HL-60/S4 treated with retinoic acid at 250 ng/mL for 4 days and 3 days (cell line): ENCODE data around the gene B4GAT1.
"Not testable (repeated sequence)": the region's sequence is repeated elsewhere in the genome, so short reads cannot be mapped to it uniquely, and the experiment has no call there.

Experiments
- in situ Hi-C: fragments of 300-500 bp; cut with MboI; formaldehyde crosslinking; loops from 2 replicates; pipeline ENCODE4 v1.7.0; 2022; ENCODE audit warnings: low sequenced_read_pairs

The B4GAT1 gene

GRCh38 chr11:66326261-66327111, 20.9 kb downstream of the B4GAT1 start:
- in situ Hi-C loops: no loop called here

- in situ Hi-C loops: no loop called here
Observed at GRCh38 chr11:66325263-66325671, 22.2 kb downstream of the B4GAT1 start.

GRCh38 chr11:66324664-66325063, 22.8 kb downstream of the B4GAT1 start:
- in situ Hi-C loops: no loop called here

GRCh38 chr11:66323684-66324083, 23.7 kb downstream of the B4GAT1 start:
- in situ Hi-C loops: no loop called here

- in situ Hi-C loops: no loop called here
Observed at GRCh38 chr11:66322732-66323427, 24.5 kb downstream of the B4GAT1 start.

- in situ Hi-C loops: no loop called here
Observed at GRCh38 chr11:66321606-66322005, 25.8 kb downstream of the B4GAT1 start.

GRCh38 chr11:66320748-66321147, 26.7 kb downstream of the B4GAT1 start:
- in situ Hi-C loops: not testable (repeated sequence)

- in situ Hi-C loops: not testable (repeated sequence)
Observed at GRCh38 chr11:66320289-66320688, 27.1 kb downstream of the B4GAT1 start.

GRCh38 chr11:66318600-66318970, 28.8 kb downstream of the B4GAT1 start:
- in situ Hi-C loops: no loop called here

- in situ Hi-C loops: no loop called here
Observed at GRCh38 chr11:66317723-66318599, 29.5 kb downstream of the B4GAT1 start.

GRCh38 chr11:66317322-66317722, 30.1 kb downstream of the B4GAT1 start:
- in situ Hi-C loops: no loop called here

GRCh38 chr11:66316849-66317251, 30.6 kb downstream of the B4GAT1 start, which contains the start of gene CD248:
Gene CD248, minus strand, starts transcription at chr11:66317044. Its CDS starts 17 bp downstream, at chr11:66317027.
- in situ Hi-C loops: no loop called here

- in situ Hi-C loops: no loop called here
Observed at GRCh38 chr11:66315921-66316811, 31.3 kb downstream of the B4GAT1 start.

GRCh38 chr11:66315498-66315885, 31.9 kb downstream of the B4GAT1 start:
- in situ Hi-C loops: no loop called here

GRCh38 chr11:66314561-66315497, 32.6 kb downstream of the B4GAT1 start:
- in situ Hi-C loops: no loop called here

GRCh38 chr11:66314186-66314501, 33.3 kb downstream of the B4GAT1 start:
- in situ Hi-C loops: no loop called here

- in situ Hi-C loops: no loop called here
Observed at GRCh38 chr11:66313321-66314185, 33.9 kb downstream of the B4GAT1 start.
